Psoas muscle (tissue), 8 donors: Measurements from ENCODE around the gene PEPD. TPM values are rescaled to one million over a fixed set of nuclear protein-coding genes. Genes with fewer than 3 reads are reported as not detected.

Experiments used
- ATAC-seq, 4 donors: fragments of 200-7000 bp; cut with Tn5 transposase; one replicate each; pipeline ENCODE4 v1.9.1; 2020; ENCODE audit warnings: moderate library complexity in 3 of 4, mild to moderate bottlenecking in 2 of 4
- DNase-seq, 2 donors: peaks; one replicate each; pipeline ENCODE4 v3.0.0-alpha.2; 2020
- H3K27ac ChIP-seq: fragments of 200-600 bp; one replicate; pipeline ENCODE4 v1.8.0; 2022
- H3K27me3 ChIP-seq, 3 donors: fragments of 200-600 bp in 1 of 3; one replicate each; pipeline versions ENCODE4 v1.6.1 to v1.8.0; 2013 to 2022; ENCODE audit warnings: low read length in 2 of 3, mild to moderate bottlenecking in 2 of 3, moderate library complexity in 1 of 3; ENCODE audit not compliant: insufficient read depth in 3 of 3
- H3K36me3 ChIP-seq, 2 donors: fragments of 200-600 bp in 1 of 2; one replicate each; pipeline versions ENCODE4 v1.6.1 to v1.8.0; 2013 to 2022; ENCODE audit warnings: low read depth in 1 of 2, mild to moderate bottlenecking in 1 of 2, moderate library complexity in 1 of 2; ENCODE audit not compliant: insufficient read depth in 1 of 2
- H3K4me1 ChIP-seq: fragments of 200-600 bp; one replicate; pipeline ENCODE4 v1.8.0; 2022
- H3K4me3 ChIP-seq: fragments of 200-600 bp; one replicate; pipeline ENCODE4 v1.8.0; 2022; ENCODE audit warnings: mild to moderate bottlenecking
- H3K9me3 ChIP-seq: fragments of 200-600 bp; one replicate; pipeline ENCODE4 v1.8.0; 2022
- CTCF ChIP-seq: fragments of 200-600 bp; IDR thresholded peaks from one replicate; pipeline ENCODE4 v1.8.0; 2022; ENCODE audit warnings: antibody characterized with exemption
- WGBS, 3 donors: extraction: QIAGEN DNeasy Blood & Tissue Kit; methylation state at CpG; one replicate each; pipeline versions ENCODE4 v1.1.6 to v1.1.7; 2013; 5-methylcytosine and 5-hydroxymethylcytosine counted together
- intact Hi-C, 2 donors: fragments of 100-400 bp; cut with DNase I; formaldehyde crosslinking; loops; one replicate each; pipeline versions ENCODE4 v1.11.0 to v1.14.2; 2022
- long read RNA-seq, 2 donors: library from polyadenylated mRNA; unstranded; transcript quantifications; one replicate each; pipeline ENCODE4 v2.0.0, GENCODE V29; 2021
- polyA plus RNA-seq, 3 donors: library from polyadenylated mRNA; stranded (reverse); fragments of 200-250 nt; gene quantifications; one replicate each; pipeline ENCODE4 v1.2.3, GENCODE V29; 2013
- total RNA-seq, 4 donors: library from RNA; stranded (reverse); fragmentation: NEBNext Ultra II Directional in 2 of 4; extraction: Animal tissue kit (Norgen Biotek cat#: 25700) in 2 of 4; gene quantifications; one replicate each; pipeline versions ENCODE4 v1.2.1 to v1.2.4, GENCODE V29; 2021 to 2023
- donor health status: healthy with polysubstance abuse.
- donor health status: DM: no; HTN: no; CAD: no; lungs with moderate emphysema.
- donor health status: Bipolar disorder and iron deficiency.
- donor health status: healthy.
- donor health status: DM: yes; HTN: yes; CAD: no.
- donor health status: DM: no; HTN: no; CAD: no.
- donor health status: DM: no; HTN: no; CAD: no.
- donor health status: DM: yes; HTN: yes; CAD: no.

PEPD gene
- 10 to 100 TPM; 26.3 to 37.1 (median 35.6) TPM for total RNA-seq
- 10 to 100 TPM; 34.2 to 40.2 (median 35.1) TPM for polyA plus RNA-seq
- long read RNA-seq, donor 1, transcript PEPD-201 (15 exons, 1,910 nt): major isoform, 41 of 54 reads
- long read RNA-seq, donor 1, partial matches to known transcripts: 3 of 54 reads
- long read RNA-seq, donor 1, other reads (novel, unspliced or antisense): 8 of 54 reads
- long read RNA-seq, donor 2, transcript PEPD-201 (15 exons, 1,910 nt): major isoform, 97 of 120 reads
- long read RNA-seq, donor 2, transcript PEPD-211 (2 exons, 1,763 nt): minor isoform, 5 of 120 reads
- long read RNA-seq, donor 2, partial matches to known transcripts: 12 of 120 reads
- long read RNA-seq, donor 2, other reads (novel, unspliced or antisense): 4 of 120 reads

GRCh38 chr19:33521480-33522370, at the start of gene PEPD:
Gene PEPD, minus strand, starts transcription at chr19:33521791. Its CDS starts 31 bp downstream, at chr19:33521760.
- Histone ChIP-seq H3K27me3 (no peaks in the 10 kb centered on the region), H3K36me3 (no peaks in the 10 kb centered on the region), H3K9me3 (no peaks in the 10 kb centered on the region), H3K4me1 (peaks cover 10% of the 10 kb centered on the region), H3K27ac (peak within 1 kb of the TSS; percentile 71), H3K4me3 (peak within 1 kb of the TSS; percentile 88)
- intact Hi-C loops: loop anchor here in 1 of 2 donors (10.0 kb wide), 1 partner anchor 253 kb away; no protein-coding TSS in a partner anchor
- ATAC-seq (peak; percentile 99), DNase-seq (peak; percentile 91 to 94)
- no peak for TF ChIP-seq CTCF
- 3 to 7% (median 3%) methylated on average over 46 to 69 of the region's 69 CpGs for WGBS, 3 donors

GRCh38 chr19:33569821-33570220, 48.2 kb upstream of the PEPD start:
- peaks cover 0 to 37% (median 2%) of the 10 kb centered on the region in 3 donors for H3K27me3 ChIP-seq
- H3K4me3 ChIP-seq: no peak overlapping the region
- ATAC-seq (no peak), DNase-seq (no peak)
- TF ChIP-seq CTCF: no peak
- H3K4me1 ChIP-seq: no peaks in the 10 kb centered on the region
- intact Hi-C loops: no loop called here
- no peaks in the 10 kb centered on the region for H3K9me3 ChIP-seq
- 12 to 22% (median 14%) methylated on average over 5 of the region's 5 CpGs for WGBS, 3 donors
- no peak overlapping the region for H3K27ac ChIP-seq
- H3K36me3 ChIP-seq: no peaks in the 10 kb centered on the region

- no peaks in the 10 kb centered on the region for H3K4me1 ChIP-seq
- no peaks in the 10 kb centered on the region for H3K9me3 ChIP-seq
- intact Hi-C loops: no loop called here
- ATAC-seq (no peak), DNase-seq (no peak)
- H3K36me3 ChIP-seq: no peaks in the 10 kb centered on the region
- H3K4me3 ChIP-seq: no peak overlapping the region
- H3K27ac ChIP-seq: no peak overlapping the region
- no peak for TF ChIP-seq CTCF
- WGBS, 3 donors: 84 to 93% (median 91%) methylated on average over 2 of the region's 2 CpGs
- peaks cover 0 to 41% (median 0%) of the 10 kb centered on the region in 3 donors for H3K27me3 ChIP-seq
Measured at GRCh38 chr19:33568706-33569105, 47.1 kb upstream of the PEPD start.

- Histone ChIP-seq H3K27ac (no peak overlapping the region), H3K4me1 (no peaks in the 10 kb centered on the region), H3K27me3 (peaks cover 0 to 57% (median 2%) of the 10 kb centered on the region in 3 donors), H3K4me3 (no peak overlapping the region), H3K36me3 (no peaks in the 10 kb centered on the region), H3K9me3 (no peaks in the 10 kb centered on the region)
- intact Hi-C loops: no loop called here
- ATAC-seq (no peak), DNase-seq (no peak)
- TF ChIP-seq CTCF: no peak
- 65 to 69% (median 67%) methylated on average over 5 to 6 of the region's 6 CpGs for WGBS, 3 donors
Measured at GRCh38 chr19:33564836-33565338, 43.3 kb upstream of the PEPD start.
